HepG2 (cell line): ENCODE results near the gene VPS29. TPM values are rescaled to one million over a fixed set of nuclear protein-coding genes. Genes with fewer than 3 reads are reported as not detected.
A peak's percentile ranks its signal among the peaks of the same experiment; 100 is the strongest.

Experiments used
- ATRX ChIP-seq: sonication (generic); formaldehyde crosslinking; IDR thresholded peaks from 2 replicates; pipeline ENCODE4 v1.4.0; 2020; ENCODE audit warnings: missing genetic modification reagents, borderline replicate concordance
- CSRNP1 ChIP-seq: sonication (generic); formaldehyde crosslinking; IDR thresholded peaks from 2 replicates; pipeline ENCODE4 v1.8.1; 2023; ENCODE audit warnings: mild to moderate bottlenecking, missing genetic modification reagents
- ESRRA ChIP-seq: sonication (generic); formaldehyde crosslinking; IDR thresholded peaks from 2 replicates; pipeline ENCODE4 v1.5.1; 2020; ENCODE audit warnings: mild to moderate bottlenecking, low read depth, missing genetic modification reagents
- FLYWCH1 ChIP-seq: sonication (generic); formaldehyde crosslinking; IDR thresholded peaks from 2 replicates; pipeline ENCODE4 v1.8.1; 2023; ENCODE audit warnings: mild to moderate bottlenecking, missing genetic modification reagents
- GABPB1 ChIP-seq: IDR thresholded peaks from 2 replicates; pipeline ENCODE4 v1.6.1; 2016; ENCODE audit warnings: mild to moderate bottlenecking, missing genetic modification reagents, moderate library complexity, missing compliant biosample characterization
- HMGXB4 ChIP-seq, 2 experiments: sonication (generic) in 1 of 2; formaldehyde crosslinking in 1 of 2; IDR thresholded peaks; 2 replicates each; pipeline versions ENCODE4 v1.4.0 to v1.6.1; 2018 to 2020; ENCODE audit warnings: missing genetic modification reagents in 2 of 2, borderline replicate concordance in 1 of 2, low read depth in 1 of 2, mild to moderate bottlenecking in 1 of 2, missing biosample characterization in 1 of 2
- NR2C2 ChIP-seq: sonication (generic); formaldehyde crosslinking; IDR thresholded peaks from 2 replicates; pipeline ENCODE4 v1.4.0; 2020; ENCODE audit warnings: missing genetic modification reagents, mild to moderate bottlenecking, moderate library complexity, borderline replicate concordance
- POLR2A ChIP-seq, 2 experiments: IDR thresholded peaks; 2 replicates each; pipeline ENCODE4 v1.6.1; 2011; ENCODE audit warnings: low read depth in 2 of 2, low read length in 2 of 2, mild to moderate bottlenecking in 1 of 2, moderate library complexity in 1 of 2; ENCODE audit not compliant: insufficient read depth in 1 of 2
- PRDM4 ChIP-seq: sonication (generic); formaldehyde crosslinking; IDR thresholded peaks from 2 replicates; pipeline ENCODE4 v1.9.0; 2021; ENCODE audit warnings: missing genetic modification reagents, borderline replicate concordance
- RELA ChIP-seq: sonication (generic); formaldehyde crosslinking; IDR thresholded peaks from 2 replicates; pipeline ENCODE4 v1.4.0; 2020; ENCODE audit warnings: missing genetic modification reagents
- SETDB1 ChIP-seq: sonication (generic); formaldehyde crosslinking; IDR thresholded peaks from 2 replicates; pipeline ENCODE4 v1.5.1; 2020; ENCODE audit warnings: missing genetic modification reagents, mild to moderate bottlenecking, borderline replicate concordance
- SIX4 ChIP-seq: sonication (generic); formaldehyde crosslinking; IDR thresholded peaks from 2 replicates; pipeline ENCODE4 v1.4.0; 2020; ENCODE audit warnings: missing genetic modification reagents
- SRF ChIP-seq: IDR thresholded peaks from 2 replicates; pipeline ENCODE4 v1.6.1; 2011; ENCODE audit warnings: mild to moderate bottlenecking, low read depth, low read length, moderate library complexity
- SRSF9 ChIP-seq: fragments of 200-400 bp; formaldehyde crosslinking; IDR thresholded peaks from 2 replicates; pipeline ENCODE4 v1.6.1; 2018; ENCODE audit warnings: borderline replicate concordance, mild to moderate bottlenecking, low read depth, low read length; ENCODE audit not compliant: insufficient read depth, poor library complexity, severe bottlenecking
- ZNF12 ChIP-seq: sonication (generic); formaldehyde crosslinking; IDR thresholded peaks from 2 replicates; pipeline ENCODE4 v1.5.0; 2020; ENCODE audit warnings: missing genetic modification reagents
- ZNF354B ChIP-seq: sonication (generic); formaldehyde crosslinking; IDR thresholded peaks from 2 replicates; pipeline ENCODE4 v1.8.0; 2022; ENCODE audit warnings: mild to moderate bottlenecking, missing genetic modification reagents
- ZNF441 ChIP-seq: sonication (generic); formaldehyde crosslinking; IDR thresholded peaks from 2 replicates; pipeline ENCODE4 v1.7.0; 2021; ENCODE audit warnings: missing genetic modification reagents, borderline replicate concordance
- ZNF547 ChIP-seq: sonication (generic); formaldehyde crosslinking; IDR thresholded peaks from 2 replicates; pipeline ENCODE4 v1.5.1; 2020; ENCODE audit warnings: mild to moderate bottlenecking, missing genetic modification reagents
- ZNF564 ChIP-seq: sonication (generic); formaldehyde crosslinking; IDR thresholded peaks from 2 replicates; pipeline ENCODE4 v1.8.1; 2023; ENCODE audit warnings: mild to moderate bottlenecking, missing genetic modification reagents
- ZXDC ChIP-seq: sonication (generic); formaldehyde crosslinking; IDR thresholded peaks from 2 replicates; pipeline ENCODE4 v1.5.0; 2020; ENCODE audit warnings: mild to moderate bottlenecking, missing genetic modification reagents
- polyA plus RNA-seq, 8 experiments: library from polyadenylated mRNA; depleted of rRNA in 3 of 8; stranded (reverse) in 7 of 8; unstranded in 1 of 8; fragments of >200 nt; fragmentation: Illumina TruSeq in 4 of 8; extraction: Trizol in 4 of 8; gene quantifications; 2 replicates each; pipeline versions ENCODE4 v1.2.1 to v1.2.3, GENCODE V29; 2011 to 2016; ENCODE audit warnings: low read depth in 4 of 8, missing spikeins in 1 of 8, mixed read lengths in 1 of 8; ENCODE audit not compliant: insufficient read depth in 1 of 8
- total RNA-seq, 5 experiments: library from RNA; depleted of rRNA; stranded (reverse); fragments of >200 nt; fragmentation: Illumina TruSeq; extraction: Trizol; gene quantifications; 2 replicates each; pipeline ENCODE4 v1.2.3, GENCODE V29; 2016; ENCODE audit warnings: low read depth in 1 of 5

Gene VPS29
- total and polyA plus RNA-seq, 2 of the 13 experiments (the other 11 are each of a cell fraction or from before 2014, with no cell fraction given), result 107 to 114 TPM

- peak; percentile 68; the same call in 1 of the 2 replicates for TF ChIP-seq CSRNP1 (CRISPR knock-in tag)
- TF ChIP-seq SRF, result no peak
- peak; percentile 82 to 94 for TF ChIP-seq HMGXB4 (CRISPR knock-in tag; IDR thresholded peaks at IDR 0.05; ENCODE audit: borderline replicate concordance in 1 of 2, low read depth in 1 of 2)
- TF ChIP-seq SETDB1 (CRISPR knock-in tag), result no peak
- no peak for TF ChIP-seq FLYWCH1 (CRISPR knock-in tag)
- 0 out of 2 replicates have a peak, but pooled peaks have one; percentile 2 for TF ChIP-seq ZNF441 (CRISPR knock-in tag)
- TF ChIP-seq ZNF547 (CRISPR knock-in tag), result peak; percentile 81; the same call in 1 of the 2 replicates
- no peak; the same call in none of the 2 replicates for TF ChIP-seq ESRRA
- TF ChIP-seq ZNF564 (CRISPR knock-in tag), result 0 out of 2 replicates have a peak, but pooled peaks have one; percentile 40
- 0 out of 2 replicates have a peak, but pooled peaks have one; percentile 66 for TF ChIP-seq ZNF354B (CRISPR knock-in tag)
- peak; percentile 77; the same call in 1 of the 2 replicates for TF ChIP-seq NR2C2
- TF ChIP-seq GABPB1 (CRISPR knock-in tag), result peak; percentile 98
- TF ChIP-seq SIX4 (CRISPR knock-in tag), result no peak
- TF ChIP-seq PRDM4 (CRISPR knock-in tag), result no peak
- peak; percentile 70 to 73 for TF ChIP-seq POLR2A (IDR thresholded peaks at IDR 0.05; ENCODE audit: insufficient read depth in 1 of 2, low read depth in 2 of 2, low read length in 2 of 2)
- no peak for TF ChIP-seq ZXDC (CRISPR knock-in tag)
- TF ChIP-seq ATRX (CRISPR knock-in tag), result no peak
- TF ChIP-seq ZNF12 (CRISPR knock-in tag), result no peak
- peak; percentile 85; the same call in 1 of the 2 replicates for TF ChIP-seq RELA
- no peak for TF ChIP-seq SRSF9
These were observed 52.0 kb downstream of the VPS29 start, which contains the start of gene ARPC3 (continued) for GRCh38 chr12:110449799-110450497.
